ENCODE results near the gene LPO.

DNA sequence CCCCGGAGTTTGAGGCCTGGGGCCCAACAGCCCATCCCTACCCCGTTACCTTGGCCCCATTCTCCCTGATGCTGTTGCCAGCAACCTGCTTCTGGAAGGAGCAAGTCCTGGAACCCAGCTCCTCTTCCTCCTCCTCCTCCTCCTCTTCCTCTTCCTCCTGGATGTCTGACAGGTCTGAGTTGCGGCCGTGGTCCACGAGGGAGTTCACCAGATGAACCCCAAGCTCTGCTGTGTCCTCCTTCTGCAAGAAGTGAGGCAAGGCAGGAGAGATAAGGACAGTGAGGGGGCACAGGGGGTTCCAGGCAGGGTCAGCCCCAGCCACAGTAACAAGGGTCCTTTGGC lies 71.5 kb downstream of the LPO start:
- TF ChIP-seq SNAI2 (CRISPR knock-in tag; IDR thresholded peaks at IDR 0.05) (no peak), ARNTL (CRISPR knock-in tag; IDR thresholded peaks at IDR 0.05; ENCODE audit: borderline replicate concordance, low read depth) (no peak), GLIS3 (CRISPR knock-in tag; IDR thresholded peaks at IDR 0.05) (no peak), RARB (CRISPR knock-in tag; IDR thresholded peaks at IDR 0.05) (no peak), ESRRG (CRISPR knock-in tag; IDR thresholded peaks at IDR 0.05) (no peak)
- TF ChIP-seq, protein P1, sequence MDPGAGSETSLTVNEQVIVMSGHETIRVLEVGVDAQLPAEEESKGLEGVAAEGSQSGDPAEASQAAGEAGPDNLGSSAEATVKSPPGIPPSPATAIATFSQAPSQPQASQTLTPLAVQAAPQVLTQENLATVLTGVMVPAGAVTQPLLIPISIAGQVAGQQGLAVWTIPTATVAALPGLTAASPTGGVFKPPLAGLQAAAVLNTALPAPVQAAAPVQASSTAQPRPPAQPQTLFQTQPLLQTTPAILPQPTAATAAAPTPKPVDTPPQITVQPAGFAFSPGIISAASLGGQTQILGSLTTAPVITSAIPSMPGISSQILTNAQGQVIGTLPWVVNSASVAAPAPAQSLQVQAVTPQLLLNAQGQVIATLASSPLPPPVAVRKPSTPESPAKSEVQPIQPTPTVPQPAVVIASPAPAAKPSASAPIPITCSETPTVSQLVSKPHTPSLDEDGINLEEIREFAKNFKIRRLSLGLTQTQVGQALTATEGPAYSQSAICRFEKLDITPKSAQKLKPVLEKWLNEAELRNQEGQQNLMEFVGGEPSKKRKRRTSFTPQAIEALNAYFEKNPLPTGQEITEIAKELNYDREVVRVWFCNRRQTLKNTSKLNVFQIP (CRISPR knock-in tag; IDR thresholded peaks at IDR 0.05; ENCODE audit: borderline replicate concordance, low read depth) = no peak
- TF ChIP-seq, protein P2, sequence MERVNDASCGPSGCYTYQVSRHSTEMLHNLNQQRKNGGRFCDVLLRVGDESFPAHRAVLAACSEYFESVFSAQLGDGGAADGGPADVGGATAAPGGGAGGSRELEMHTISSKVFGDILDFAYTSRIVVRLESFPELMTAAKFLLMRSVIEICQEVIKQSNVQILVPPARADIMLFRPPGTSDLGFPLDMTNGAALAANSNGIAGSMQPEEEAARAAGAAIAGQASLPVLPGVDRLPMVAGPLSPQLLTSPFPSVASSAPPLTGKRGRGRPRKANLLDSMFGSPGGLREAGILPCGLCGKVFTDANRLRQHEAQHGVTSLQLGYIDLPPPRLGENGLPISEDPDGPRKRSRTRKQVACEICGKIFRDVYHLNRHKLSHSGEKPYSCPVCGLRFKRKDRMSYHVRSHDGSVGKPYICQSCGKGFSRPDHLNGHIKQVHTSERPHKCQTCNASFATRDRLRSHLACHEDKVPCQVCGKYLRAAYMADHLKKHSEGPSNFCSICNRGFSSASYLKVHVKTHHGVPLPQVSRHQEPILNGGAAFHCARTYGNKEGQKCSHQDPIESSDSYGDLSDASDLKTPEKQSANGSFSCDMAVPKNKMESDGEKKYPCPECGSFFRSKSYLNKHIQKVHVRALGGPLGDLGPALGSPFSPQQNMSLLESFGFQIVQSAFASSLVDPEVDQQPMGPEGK (CRISPR knock-in tag; IDR thresholded peaks at IDR 0.05; ENCODE audit: borderline replicate concordance) = no peak
